HG02571 (cell line): ENCODE data around the gene GNAL.

Source experiments
- ATAC-seq: cut with Tn5 transposase; IDR thresholded peaks from one replicate; pipeline ENCODE4 v1.9.1; 2021; ENCODE audit warnings: mild to moderate bottlenecking, moderate library complexity; ENCODE audit not compliant: unreplicated experiment

Gene GNAL

GRCh38 chr18:11719050-11719449 lies 30.0 kb downstream of the GNAL start:
- no peak for ATAC-seq

GRCh38 chr18:11719621-11720020 lies 30.6 kb downstream of the GNAL start:
- ATAC-seq: no peak

- no peak for ATAC-seq
These were observed 32.7 kb downstream of the GNAL start for GRCh38 chr18:11721720-11722119.

GRCh38 chr18:11724781-11725180 lies 35.7 kb downstream of the GNAL start:
- no peak for ATAC-seq

- ATAC-seq: no peak
These were observed 37.5 kb downstream of the GNAL start for GRCh38 chr18:11726556-11726955.

GRCh38 chr18:11728249-11728648 lies 39.2 kb downstream of the GNAL start:
- ATAC-seq: no peak

GRCh38 chr18:11729556-11729955 lies 40.5 kb downstream of the GNAL start:
- no peak for ATAC-seq

GRCh38 chr18:11733031-11733430 lies 44.0 kb downstream of the GNAL start:
- ATAC-seq: no peak

GRCh38 chr18:11736656-11737055 lies 47.6 kb downstream of the GNAL start:
- no peak for ATAC-seq

- ATAC-seq: no peak
These were observed 50.8 kb downstream of the GNAL start for GRCh38 chr18:11739893-11740292.

- no peak for ATAC-seq
These were observed 51.4 kb downstream of the GNAL start for GRCh38 chr18:11740461-11740860.

GRCh38 chr18:11741505-11742145 lies 52.6 kb downstream of the GNAL start:
- ATAC-seq: no peak

GRCh38 chr18:11745521-11745920 lies 56.5 kb downstream of the GNAL start:
- no peak for ATAC-seq

GRCh38 chr18:11747286-11747685 lies 58.2 kb downstream of the GNAL start:
- no peak for ATAC-seq

- ATAC-seq: no peak
These were observed 58.7 kb downstream of the GNAL start for GRCh38 chr18:11747731-11748130.

GRCh38 chr18:11749305-11749704 lies 60.2 kb downstream of the GNAL start:
- ATAC-seq: no peak

GRCh38 chr18:11750171-11750570 lies 61.1 kb downstream of the GNAL start:
- ATAC-seq: no peak

GRCh38 chr18:11750581-11751310 lies 61.7 kb downstream of the GNAL start:
- no peak for ATAC-seq

GRCh38 chr18:11751341-11752115 lies 62.5 kb downstream of the GNAL start:
- no peak for ATAC-seq

- ATAC-seq: no peak
These were observed 63.2 kb downstream of the GNAL start for GRCh38 chr18:11752116-11752911.

- no peak for ATAC-seq
These were observed 65.9 kb downstream of the GNAL start for GRCh38 chr18:11754979-11755378.
